HG03175 (cell line): ENCODE measurements around the gene XRCC2.
"Not testable (repeated sequence)": the region's sequence is repeated elsewhere in the genome, so short reads cannot be mapped to it uniquely, and the experiment has no call there.

Experiments
- ATAC-seq: cut with Tn5 transposase; IDR thresholded peaks from one replicate; pipeline ENCODE4 v1.9.1; 2021; ENCODE audit warnings: mild to moderate bottlenecking, moderate library complexity; ENCODE audit not compliant: unreplicated experiment

XRCC2 gene

GRCh38 chr7:152675759-152676636, at the start of gene XRCC2:
Gene XRCC2, minus strand, starts transcription at chr7:152676141. Its CDS starts 62 bp downstream, at chr7:152676079.
- peak; percentile 86 for ATAC-seq

GRCh38 chr7:152723364-152723763, 47.4 kb upstream of the XRCC2 start:
- no peak for ATAC-seq

GRCh38 chr7:152712412-152713042, 36.6 kb upstream of the XRCC2 start:
- ATAC-seq, result not testable (repeated sequence)

GRCh38 chr7:152711444-152711944, 35.6 kb upstream of the XRCC2 start:
- ATAC-seq, result no peak

GRCh38 chr7:152710153-152710442, 34.2 kb upstream of the XRCC2 start:
- ATAC-seq, result no peak

- no peak for ATAC-seq
Measured at GRCh38 chr7:152709287-152710152, 33.6 kb upstream of the XRCC2 start.

- ATAC-seq, result no peak
Measured at GRCh38 chr7:152704796-152705384, 28.9 kb upstream of the XRCC2 start.

GRCh38 chr7:152699079-152699478, 23.1 kb upstream of the XRCC2 start:
- ATAC-seq, result no peak

GRCh38 chr7:152697268-152697974, 21.5 kb upstream of the XRCC2 start:
- not testable (repeated sequence) for ATAC-seq

GRCh38 chr7:152692196-152692595, 16.3 kb upstream of the XRCC2 start:
- not testable (repeated sequence) for ATAC-seq

- ATAC-seq, result no peak
Measured at GRCh38 chr7:152683297-152683696, 7.4 kb upstream of the XRCC2 start.

GRCh38 chr7:152677808-152678670, 2.1 kb upstream of the XRCC2 start:
- no peak for ATAC-seq

- ATAC-seq, result peak; percentile 36
Measured at GRCh38 chr7:152674860-152675758, 832 bp downstream of the XRCC2 start.

- ATAC-seq, result no peak
Measured at GRCh38 chr7:152673897-152674296, 2.0 kb downstream of the XRCC2 start.

GRCh38 chr7:152672626-152673025, 3.3 kb downstream of the XRCC2 start:
- no peak for ATAC-seq

GRCh38 chr7:152669758-152670157, 6.2 kb downstream of the XRCC2 start:
- no peak for ATAC-seq

- ATAC-seq, result no peak
Measured at GRCh38 chr7:152668975-152669374, 7.0 kb downstream of the XRCC2 start.

GRCh38 chr7:152667958-152668357, 8.0 kb downstream of the XRCC2 start:
- ATAC-seq, result no peak
